HepG2 (cell line): ENCODE measurements around the gene PHF23. TPM values are rescaled to one million over a fixed set of nuclear protein-coding genes. Genes with fewer than 3 reads are reported as not detected.
A peak's percentile ranks its signal among the peaks of the same experiment; 100 is the strongest.

Experiments
- AHDC1 ChIP-seq: sonication (generic); formaldehyde crosslinking; IDR thresholded peaks from 2 replicates; pipeline ENCODE4 v1.5.1; 2020; ENCODE audit warnings: mild to moderate bottlenecking, missing genetic modification reagents, borderline replicate concordance
- ARID5B ChIP-seq: IDR thresholded peaks from 2 replicates; pipeline ENCODE4 v1.4.0; 2020; ENCODE audit warnings: mild to moderate bottlenecking, missing genetic modification reagents
- E2F1 ChIP-seq: sonication (generic); formaldehyde crosslinking; IDR thresholded peaks from 2 replicates; pipeline ENCODE4 v1.5.0; 2020; ENCODE audit warnings: missing genetic modification reagents
- GLMP ChIP-seq: sonication (generic); formaldehyde crosslinking; IDR thresholded peaks from 2 replicates; pipeline ENCODE4 v1.9.0; 2021; ENCODE audit warnings: missing genetic modification reagents, mild to moderate bottlenecking, borderline replicate concordance
- IRX3 ChIP-seq: sonication (generic); formaldehyde crosslinking; IDR thresholded peaks from 2 replicates; pipeline ENCODE4 v1.8.1; 2023; ENCODE audit warnings: mild to moderate bottlenecking, low read depth, missing genetic modification reagents, borderline replicate concordance
- MAFF ChIP-seq: IDR thresholded peaks from 2 replicates; pipeline ENCODE4 v1.6.1; 2011; ENCODE audit warnings: low read depth, low read length, improper control_type of control experiment
- ZFP62 ChIP-seq: sonication (generic); formaldehyde crosslinking; IDR thresholded peaks from 2 replicates; pipeline ENCODE4 v1.4.0; 2020; ENCODE audit warnings: missing genetic modification reagents
- ZNF597 ChIP-seq: sonication (generic); formaldehyde crosslinking; IDR thresholded peaks from 2 replicates; pipeline ENCODE4 v1.5.0; 2020; ENCODE audit warnings: missing genetic modification reagents
- ZNF703 ChIP-seq: sonication (generic); formaldehyde crosslinking; IDR thresholded peaks from 2 replicates; pipeline ENCODE4 v1.5.1; 2020; ENCODE audit warnings: missing genetic modification reagents, mild to moderate bottlenecking, moderate library complexity, borderline replicate concordance
- ZNF780A ChIP-seq: sonication (generic); formaldehyde crosslinking; IDR thresholded peaks from 2 replicates; pipeline ENCODE4 v1.8.0; 2022; ENCODE audit warnings: mild to moderate bottlenecking, missing genetic modification reagents, moderate library complexity
- ZSCAN21 ChIP-seq: sonication (generic); formaldehyde crosslinking; IDR thresholded peaks from 2 replicates; pipeline ENCODE4 v1.8.0; 2022; ENCODE audit warnings: mild to moderate bottlenecking, missing genetic modification reagents, moderate library complexity, borderline replicate concordance
- polyA plus RNA-seq, 8 experiments: library from polyadenylated mRNA; depleted of rRNA in 3 of 8; stranded (reverse) in 7 of 8; unstranded in 1 of 8; fragments of >200 nt; fragmentation: Illumina TruSeq in 4 of 8; extraction: Trizol in 4 of 8; gene quantifications; 2 replicates each; pipeline versions ENCODE4 v1.2.1 to v1.2.3, GENCODE V29; 2011 to 2016; ENCODE audit warnings: low read depth in 4 of 8, missing spikeins in 1 of 8, mixed read lengths in 1 of 8; ENCODE audit not compliant: insufficient read depth in 1 of 8
- total RNA-seq, 5 experiments: library from RNA; depleted of rRNA; stranded (reverse); fragments of >200 nt; fragmentation: Illumina TruSeq; extraction: Trizol; gene quantifications; 2 replicates each; pipeline ENCODE4 v1.2.3, GENCODE V29; 2016; ENCODE audit warnings: low read depth in 1 of 5

The PHF23 gene
- total and polyA plus RNA-seq, 2 of the 13 experiments (the other 11 are each of a cell fraction or from before 2014, with no cell fraction given) = 27.6 to 33.2 TPM

- TF ChIP-seq ZNF597 = peak; percentile 86; the same call in 1 of the 2 replicates
- TF ChIP-seq ZFP62 (CRISPR knock-in tag) = 0 out of 2 replicates have a peak, but pooled peaks have one; percentile 84
- 0 out of 2 replicates have a peak, but pooled peaks have one; percentile 12 for TF ChIP-seq E2F1 (CRISPR knock-in tag)
- no peak for TF ChIP-seq IRX3 (CRISPR knock-in tag)
- TF ChIP-seq MAFF = no peak
- no peak for TF ChIP-seq GLMP (CRISPR knock-in tag)
- no peak for TF ChIP-seq ZNF780A (CRISPR knock-in tag)
- no peak for TF ChIP-seq ARID5B (CRISPR knock-in tag)
- no peak for TF ChIP-seq ZSCAN21 (CRISPR knock-in tag)
- no peak for TF ChIP-seq AHDC1 (CRISPR knock-in tag)
- no peak for TF ChIP-seq ZNF703 (CRISPR knock-in tag)
Measured at GRCh38 chr17:7215136-7215638, 24.1 kb downstream of the PHF23 start (continued).
